Measurements from ENCODE around the gene BTN1A1.
A peak's percentile ranks its signal among the peaks of the same experiment; 100 is the strongest.
"Not testable (repeated sequence)": the region's sequence is repeated elsewhere in the genome, so short reads cannot be mapped to it uniquely, and the experiment has no call there.

The BTN1A1 gene

DNA sequence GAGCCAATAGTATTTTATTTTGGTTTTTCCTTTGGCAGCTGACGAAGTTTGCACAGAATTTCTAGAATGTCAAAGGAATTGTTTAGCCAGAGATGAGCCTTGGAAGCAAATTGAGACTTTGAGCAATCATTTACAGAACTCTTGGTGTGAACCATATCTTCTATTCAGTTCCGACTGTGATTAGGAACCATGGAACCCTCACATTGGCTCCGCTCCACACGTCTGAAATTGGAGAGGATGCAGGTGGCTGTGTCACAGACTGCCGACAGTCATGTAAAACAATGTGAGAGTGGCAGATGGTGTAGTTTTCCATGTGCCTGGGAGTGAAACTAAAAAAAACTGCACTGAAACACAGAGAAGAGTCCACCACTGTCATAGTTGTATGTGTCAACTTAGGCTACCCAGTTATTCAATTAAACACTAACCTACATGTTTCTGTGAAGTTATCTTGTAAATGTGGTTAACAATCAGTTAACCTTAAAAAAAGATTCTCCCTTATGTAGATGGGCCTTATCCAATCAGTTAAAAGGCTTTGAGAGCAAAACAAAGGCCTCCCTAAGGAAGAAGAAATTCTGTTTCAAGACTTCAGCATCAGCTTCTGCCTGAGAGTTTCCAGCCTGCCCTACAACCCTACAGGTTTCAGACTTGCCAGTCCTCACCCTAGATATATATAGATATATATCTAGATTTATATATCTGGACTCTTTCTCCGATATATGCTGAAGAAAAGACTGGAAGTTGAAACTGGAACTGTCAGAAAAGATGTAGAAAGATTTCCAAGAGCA is 34.8 kb downstream of the BTN1A1 start:
- no peak for FAIRE-seq
- no peak for DNase-seq (ENCODE audit: insufficient read length)
- TF ChIP-seq TAF1 (IDR thresholded peaks at IDR 0.05; ENCODE audit: borderline replicate concordance, low read depth, low read length) (no peak), POLR2AphosphoS5 (IDR thresholded peaks at IDR 0.05; ENCODE audit: low read depth, low read length) (no peak), POLR2A (IDR thresholded peaks at IDR 0.05; ENCODE audit: low read depth, low read length) (no peak)

- TF ChIP-seq TAF1 (IDR thresholded peaks at IDR 0.05; ENCODE audit: borderline replicate concordance, low read depth, low read length) (no peak), POLR2A (IDR thresholded peaks at IDR 0.05; ENCODE audit: low read depth, low read length) (no peak; the same call in 1 of the 2 replicates), POLR2AphosphoS5 (IDR thresholded peaks at IDR 0.05; ENCODE audit: low read depth, low read length) (no peak)
- DNase-seq (ENCODE audit: insufficient read length): no peak
- FAIRE-seq: no peak
These were observed 36.6 kb downstream of the BTN1A1 start for GRCh38 chr6:26536571-26537159.

GRCh38 chr6:26537160-26537845 is 37.2 kb downstream of the BTN1A1 start:
- peak; percentile 73 for FAIRE-seq
- DNase-seq (ENCODE audit: insufficient read length): peak; percentile 46
- TF ChIP-seq POLR2A (IDR thresholded peaks at IDR 0.05; ENCODE audit: low read depth, low read length): no peak
- TF ChIP-seq POLR2AphosphoS5 (IDR thresholded peaks at IDR 0.05; ENCODE audit: low read depth, low read length): no peak
- TF ChIP-seq TAF1 (IDR thresholded peaks at IDR 0.05; ENCODE audit: borderline replicate concordance, low read depth, low read length): no peak

DNA sequence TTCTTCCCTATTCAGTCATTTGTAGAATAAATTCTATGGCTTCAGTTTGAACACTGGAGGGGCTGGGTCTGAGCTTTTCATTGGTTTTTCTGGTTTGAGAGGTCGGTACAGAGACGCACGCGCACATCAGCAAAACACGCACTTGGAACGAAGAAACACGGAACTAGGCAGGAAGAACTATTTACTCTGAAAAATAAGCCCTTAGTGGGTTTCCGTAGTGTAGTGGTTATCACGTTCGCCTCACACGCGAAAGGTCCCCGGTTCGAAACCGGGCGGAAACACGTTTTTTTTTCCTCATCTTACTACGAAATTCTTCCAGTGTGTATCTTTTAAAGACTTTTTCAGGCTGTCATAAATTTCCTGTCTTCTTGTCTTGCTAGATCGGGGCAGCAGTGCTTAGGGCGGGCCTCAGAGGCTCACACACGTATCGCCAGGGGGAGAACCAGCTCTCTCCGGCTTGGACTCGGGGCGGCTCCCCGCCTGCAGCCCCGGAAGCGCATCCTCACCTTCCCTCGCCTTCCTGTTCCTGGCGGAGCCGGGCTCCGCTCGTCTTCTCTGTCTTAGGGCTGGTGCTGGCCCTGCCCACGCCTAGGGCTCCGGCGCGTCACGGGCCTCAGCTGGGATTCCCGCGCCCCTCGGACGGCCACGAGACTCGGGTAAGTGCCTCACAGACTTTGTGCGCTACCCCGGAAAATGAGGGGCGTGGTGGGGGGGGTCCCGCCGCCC is 37.9 kb downstream of the BTN1A1 start, which contains the start of gene HMGN4:
Gene HMGN4, plus strand, starts transcription at position 521 of the 726 bp plus-strand sequence. CDS start 6,841 bp downstream, outside the sequence.
- DNase-seq (ENCODE audit: insufficient read length): peak; percentile 69
- FAIRE-seq: peak; percentile 74
- peak; percentile 21; the same call in 1 of the 2 replicates for TF ChIP-seq TAF1 (IDR thresholded peaks at IDR 0.05; ENCODE audit: borderline replicate concordance, low read depth, low read length)
- TF ChIP-seq POLR2A (IDR thresholded peaks at IDR 0.05; ENCODE audit: low read depth, low read length): peak; percentile 81; the same call in 1 of the 2 replicates
- no peak; the same call in 1 of the 2 replicates for TF ChIP-seq POLR2AphosphoS5 (IDR thresholded peaks at IDR 0.05; ENCODE audit: low read depth, low read length)

DNA sequence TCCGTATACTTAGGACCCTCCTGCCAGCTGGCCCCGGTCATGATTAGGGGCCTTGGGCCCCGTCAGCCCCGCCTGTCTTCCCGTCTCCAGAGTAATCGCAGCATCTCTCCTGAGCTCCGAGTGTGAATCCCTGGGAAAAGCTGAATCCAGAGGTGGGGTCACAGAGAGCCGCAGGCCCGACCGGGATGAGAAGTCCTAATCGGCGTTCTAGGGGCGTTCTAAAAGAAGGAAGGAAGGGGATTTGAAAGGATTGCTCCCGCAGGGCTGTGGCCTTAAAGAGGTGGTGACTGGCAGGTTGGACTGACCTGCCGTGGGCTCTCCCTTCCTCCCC is 38.4 kb downstream of the BTN1A1 start:
- DNase-seq (ENCODE audit: insufficient read length): no peak

GRCh38 chr6:26539071-26539615 is 39.0 kb downstream of the BTN1A1 start:
- no peak for FAIRE-seq
- no peak for TF ChIP-seq TAF1 (IDR thresholded peaks at IDR 0.05; ENCODE audit: borderline replicate concordance, low read depth, low read length)
- no peak for TF ChIP-seq POLR2A (IDR thresholded peaks at IDR 0.05; ENCODE audit: low read depth, low read length)
- TF ChIP-seq POLR2AphosphoS5 (IDR thresholded peaks at IDR 0.05; ENCODE audit: low read depth, low read length): no peak
- DNase-seq (ENCODE audit: insufficient read length): no peak

More for the DNA sequence above, 38.4 kb downstream of the BTN1A1 start:
- no peak for FAIRE-seq
- no peak for TF ChIP-seq POLR2A (IDR thresholded peaks at IDR 0.05; ENCODE audit: low read depth, low read length)
- no peak for TF ChIP-seq TAF1 (IDR thresholded peaks at IDR 0.05; ENCODE audit: borderline replicate concordance, low read depth, low read length)
- TF ChIP-seq POLR2AphosphoS5 (IDR thresholded peaks at IDR 0.05; ENCODE audit: low read depth, low read length): no peak

DNA sequence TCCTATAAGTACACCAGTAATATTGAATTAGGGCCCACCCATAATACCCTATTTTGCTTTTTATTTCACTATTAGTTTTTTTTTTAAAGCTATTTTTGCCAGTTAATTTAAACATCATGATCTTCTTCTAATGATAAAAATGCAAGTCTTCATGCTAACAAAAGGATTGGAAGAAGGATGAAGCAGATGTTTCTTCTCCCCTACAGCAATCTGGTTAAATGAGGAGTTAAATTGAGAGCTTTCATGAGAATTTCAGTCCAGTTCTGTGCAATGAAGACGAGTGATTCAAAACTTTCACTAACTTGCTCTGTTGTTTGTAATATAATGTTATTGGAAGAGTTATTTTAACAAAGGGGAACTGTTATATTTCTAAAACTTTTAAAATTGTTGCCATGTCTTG is 41.5 kb downstream of the BTN1A1 start:
- DNase-seq (ENCODE audit: insufficient read length): no peak
- FAIRE-seq: no peak
- TF ChIP-seq POLR2AphosphoS5 (IDR thresholded peaks at IDR 0.05; ENCODE audit: low read depth, low read length): no peak
- TF ChIP-seq POLR2A (IDR thresholded peaks at IDR 0.05; ENCODE audit: low read depth, low read length): no peak
- no peak for TF ChIP-seq TAF1 (IDR thresholded peaks at IDR 0.05; ENCODE audit: borderline replicate concordance, low read depth, low read length)

GRCh38 chr6:26543953-26544352 is 43.9 kb downstream of the BTN1A1 start:
- TF ChIP-seq TAF1 (IDR thresholded peaks at IDR 0.05; ENCODE audit: borderline replicate concordance, low read depth, low read length) (no peak), POLR2AphosphoS5 (IDR thresholded peaks at IDR 0.05; ENCODE audit: low read depth, low read length) (no peak), POLR2A (IDR thresholded peaks at IDR 0.05; ENCODE audit: low read depth, low read length) (no peak)
- no peak for FAIRE-seq
- no peak for DNase-seq (ENCODE audit: insufficient read length)

GRCh38 chr6:26544473-26544872 is 44.4 kb downstream of the BTN1A1 start:
- FAIRE-seq (no peak), DNase-seq (ENCODE audit: insufficient read length) (no peak)
- TF ChIP-seq POLR2AphosphoS5 (IDR thresholded peaks at IDR 0.05; ENCODE audit: low read depth, low read length) (no peak), TAF1 (IDR thresholded peaks at IDR 0.05; ENCODE audit: borderline replicate concordance, low read depth, low read length) (no peak), POLR2A (IDR thresholded peaks at IDR 0.05; ENCODE audit: low read depth, low read length) (no peak)

- FAIRE-seq (no peak), DNase-seq (ENCODE audit: insufficient read length) (no peak)
- TF ChIP-seq POLR2A (IDR thresholded peaks at IDR 0.05; ENCODE audit: low read depth, low read length) (no peak), POLR2AphosphoS5 (IDR thresholded peaks at IDR 0.05; ENCODE audit: low read depth, low read length) (no peak), TAF1 (IDR thresholded peaks at IDR 0.05; ENCODE audit: borderline replicate concordance, low read depth, low read length) (no peak)
These were observed 45.5 kb downstream of the BTN1A1 start for GRCh38 chr6:26545627-26546026.

GRCh38 chr6:26547363-26547762 is 47.3 kb downstream of the BTN1A1 start:
- FAIRE-seq; DNase-seq (ENCODE audit: insufficient read length): not testable (repeated sequence)

Measured in GM12892 (cell line).